Smooth muscle cell (in vitro differentiated cells): ENCODE data around the gene CYTH4. TPM values are rescaled to one million over a fixed set of nuclear protein-coding genes. Genes with fewer than 3 reads are reported as not detected.

Experiments
- DNase-seq: peaks from one replicate; lab custom pipeline; 2025; ENCODE audit not compliant: unreplicated experiment; lab: John Stamatoyannopoulos, UW
- H2AFZ ChIP-seq: fragments of 200-600 bp; sonication (generic); 2 replicates; pipeline ENCODE4 v1.6.0; 2016; ENCODE audit warnings: antibody characterized with exemption, low read depth, mild to moderate bottlenecking
- H3F3A ChIP-seq: fragments of 200-600 bp; sonication (generic); 2 replicates; pipeline ENCODE4 v1.6.0; 2017; ENCODE audit warnings: antibody characterized with exemption, low read depth
- H3K27ac ChIP-seq: fragments of 200-600 bp; sonication (generic); 2 replicates; pipeline ENCODE4 v1.5.1; 2016; ENCODE audit warnings: low read depth, mild to moderate bottlenecking
- H3K27me3 ChIP-seq: fragments of 200-600 bp; sonication (generic); 2 replicates; pipeline ENCODE4 v1.6.1; 2016; ENCODE audit warnings: low read depth, mild to moderate bottlenecking
- H3K36me3 ChIP-seq: fragments of 200-600 bp; sonication (generic); 2 replicates; pipeline ENCODE4 v1.5.1; 2016; ENCODE audit warnings: low read depth
- H3K4me1 ChIP-seq: fragments of 200-600 bp; sonication (generic); 2 replicates; pipeline ENCODE4 v1.5.1; 2016; ENCODE audit warnings: low read depth
- H3K4me2 ChIP-seq: fragments of 200-600 bp; sonication (generic); 2 replicates; pipeline ENCODE4 v1.6.0; 2016; ENCODE audit warnings: mild to moderate bottlenecking
- H3K4me3 ChIP-seq: fragments of 200-600 bp; sonication (generic); 2 replicates; pipeline ENCODE4 v1.5.1; 2016; ENCODE audit warnings: mild to moderate bottlenecking
- H3K79me2 ChIP-seq: fragments of 200-600 bp; sonication (generic); 2 replicates; pipeline ENCODE4 v1.6.0; 2016; ENCODE audit warnings: low read depth, mild to moderate bottlenecking
- H3K9ac ChIP-seq: fragments of 200-600 bp; sonication (generic); 2 replicates; pipeline ENCODE4 v1.6.0; 2016; ENCODE audit warnings: low read depth
- H3K9me3 ChIP-seq: fragments of 200-600 bp; sonication (generic); replicated peaks from 2 replicates; pipeline ENCODE4 v1.5.1; 2016; ENCODE audit warnings: low read depth
- H4K20me1 ChIP-seq: fragments of 200-600 bp; sonication (generic); 2 replicates; pipeline ENCODE4 v1.6.0; 2016; ENCODE audit warnings: low read depth
- CTCF ChIP-seq: fragments of 200-600 bp; sonication (generic); IDR thresholded peaks from 2 replicates; pipeline ENCODE4 v1.5.1; 2017; ENCODE audit warnings: borderline replicate concordance, mild to moderate bottlenecking, antibody characterized with exemption; ENCODE audit not compliant: insufficient read depth, poor library complexity, severe bottlenecking
- WGBS: methylation state at CpG from one replicate; pipeline ENCODE4 v1.1.7; 2016; ENCODE audit warnings: low lambda C conversion rate; 5-methylcytosine and 5-hydroxymethylcytosine counted together
- polyA plus RNA-seq: library from polyadenylated mRNA; unstranded; fragments of >200 nt; fragmentation: Nextera tagmentation; extraction: Ambion mirVana; gene quantifications from 2 replicates; pipeline ENCODE4 v1.2.1, GENCODE V29; 2016
- total RNA-seq: library from RNA; depleted of rRNA; stranded (reverse); fragments of >200 nt; gene quantifications from 2 replicates; pipeline ENCODE4 v1.2.3, GENCODE V29; 2014

Gene CYTH4
- total and polyA plus RNA-seq, 2 experiments from 2014 or later, result not detected

- no peaks in the 10 kb centered on the region for H3K9me3 ChIP-seq
- no peaks in the 10 kb centered on the region for H3K27me3 ChIP-seq
- H3K4me2 ChIP-seq, result peak overlapping the region; percentile 84
- H4K20me1 ChIP-seq, result no peaks in the 10 kb centered on the region
- no peaks in the 10 kb centered on the region for H3K79me2 ChIP-seq
- H3K27ac ChIP-seq, result no peak overlapping the region
- no peaks in the 10 kb centered on the region for H3K36me3 ChIP-seq
- TF ChIP-seq CTCF, result no peak
- 88% methylated on average over 11 of the region's 11 CpGs for WGBS
- H3K9ac ChIP-seq, result no peak overlapping the region
- no peaks in the 10 kb centered on the region for H3K4me1 ChIP-seq
- H2AFZ ChIP-seq, result peak overlapping the region; percentile 61
- H3F3A ChIP-seq, result no peaks in the 10 kb centered on the region
- no peak overlapping the region for H3K4me3 ChIP-seq
- no peak for DNase-seq
Measured at GRCh38 chr22:37267661-37268413, 14.5 kb upstream of the CYTH4 start.

GRCh38 chr22:37269936-37270678 lies 12.2 kb upstream of the CYTH4 start:
- H4K20me1 ChIP-seq, result no peaks in the 10 kb centered on the region
- DNase-seq, result no peak
- H3K9me3 ChIP-seq, result no peaks in the 10 kb centered on the region
- H3K27me3 ChIP-seq, result no peaks in the 10 kb centered on the region
- no peak overlapping the region for H2AFZ ChIP-seq
- 88% methylated on average over 8 of the region's 8 CpGs for WGBS
- H3F3A ChIP-seq, result no peaks in the 10 kb centered on the region
- H3K27ac ChIP-seq, result no peak overlapping the region
- no peak for TF ChIP-seq CTCF
- H3K4me3 ChIP-seq, result no peak overlapping the region
- H3K9ac ChIP-seq, result no peak overlapping the region
- no peaks in the 10 kb centered on the region for H3K4me1 ChIP-seq
- no peaks in the 10 kb centered on the region for H3K79me2 ChIP-seq
- H3K4me2 ChIP-seq, result no peak overlapping the region
- H3K36me3 ChIP-seq, result no peaks in the 10 kb centered on the region

GRCh38 chr22:37270928-37271650 lies 11.2 kb upstream of the CYTH4 start:
- DNase-seq, result no peak
- H3K4me1 ChIP-seq, result no peaks in the 10 kb centered on the region
- H3K4me2 ChIP-seq, result no peak overlapping the region
- H3K9ac ChIP-seq, result no peak overlapping the region
- no peaks in the 10 kb centered on the region for H3K79me2 ChIP-seq
- no peak overlapping the region for H3K4me3 ChIP-seq
- no peaks in the 10 kb centered on the region for H3K9me3 ChIP-seq
- H3F3A ChIP-seq, result no peaks in the 10 kb centered on the region
- no peaks in the 10 kb centered on the region for H3K36me3 ChIP-seq
- no peaks in the 10 kb centered on the region for H3K27me3 ChIP-seq
- TF ChIP-seq CTCF, result no peak
- H2AFZ ChIP-seq, result no peak overlapping the region
- no peaks in the 10 kb centered on the region for H4K20me1 ChIP-seq
- H3K27ac ChIP-seq, result no peak overlapping the region
- 90% methylated on average over 8 of the region's 8 CpGs for WGBS
